SKM-1 treated with dmso at 0.1 percent for 144 hours (cell line): ENCODE data around the gene EEF2K.
A peak's percentile ranks its signal among the peaks of the same experiment; 100 is the strongest.
"Not testable (repeated sequence)": the region's sequence is repeated elsewhere in the genome, so short reads cannot be mapped to it uniquely, and the experiment has no call there.

Experiments
- DNase-seq: peaks from one replicate; lab custom pipeline; 2025; ENCODE audit not compliant: unreplicated experiment; lab: John Stamatoyannopoulos, UW

EEF2K gene

GRCh38 chr16:22206013-22206841 is at the start of gene EEF2K:
EEF2K (plus strand) TSS chr16:22206278; CDS start chr16:22225730, 19,452 bp downstream.
- peak; percentile 92 for DNase-seq

- DNase-seq = no peak
Measured at GRCh38 chr16:22161401-22161800, 44.7 kb upstream of the EEF2K start.

GRCh38 chr16:22161999-22162655 is 44.0 kb upstream of the EEF2K start, which contains the start of gene SDR42E2:
SDR42E2 (plus strand) TSS chr16:22162506; CDS start chr16:22165583, 3,077 bp downstream.
- DNase-seq = no peak

GRCh38 chr16:22162656-22163009 is 43.4 kb upstream of the EEF2K start:
- DNase-seq = no peak

- no peak for DNase-seq
Measured at GRCh38 chr16:22163806-22164205, 42.3 kb upstream of the EEF2K start.

GRCh38 chr16:22164482-22164881 is 41.6 kb upstream of the EEF2K start:
- DNase-seq = no peak

- no peak for DNase-seq
Measured at GRCh38 chr16:22165508-22166285, 40.4 kb upstream of the EEF2K start.

GRCh38 chr16:22171953-22172352 is 34.1 kb upstream of the EEF2K start:
- DNase-seq = no peak

GRCh38 chr16:22172642-22173041 is 33.4 kb upstream of the EEF2K start:
- not testable (repeated sequence) for DNase-seq

- no peak for DNase-seq
Measured at GRCh38 chr16:22174642-22175041, 31.4 kb upstream of the EEF2K start.

- DNase-seq = no peak
Measured at GRCh38 chr16:22177968-22178930, 27.8 kb upstream of the EEF2K start.

GRCh38 chr16:22181426-22181825 is 24.7 kb upstream of the EEF2K start:
- DNase-seq = no peak

GRCh38 chr16:22181843-22182242 is 24.2 kb upstream of the EEF2K start:
- no peak for DNase-seq

GRCh38 chr16:22183335-22183734 is 22.7 kb upstream of the EEF2K start:
- no peak for DNase-seq

GRCh38 chr16:22183901-22184614 is 22.0 kb upstream of the EEF2K start:
- no peak for DNase-seq

- no peak for DNase-seq
Measured at GRCh38 chr16:22184615-22184968, 21.5 kb upstream of the EEF2K start.

GRCh38 chr16:22186517-22186916 is 19.6 kb upstream of the EEF2K start:
- DNase-seq = no peak

GRCh38 chr16:22188267-22188594 is 17.8 kb upstream of the EEF2K start:
- DNase-seq = no peak

- DNase-seq = peak; percentile 56
Measured at GRCh38 chr16:22188595-22189442, 17.3 kb upstream of the EEF2K start.
